GM12801 (cell line): ENCODE results near the gene PRSS16.

Source experiments
- TF ChIP-seq, protein P1 (sequence below): IDR thresholded peaks from one replicate; pipeline ENCODE4 v1.5.1; 2011; ENCODE audit warnings: control low read depth; ENCODE audit not compliant: insufficient read length; ENCODE audit errors: extremely low read depth

The PRSS16 gene

GRCh38 chr6:27281105-27281539 is 33.6 kb downstream of the PRSS16 start:
- TF ChIP-seq, protein P1, sequence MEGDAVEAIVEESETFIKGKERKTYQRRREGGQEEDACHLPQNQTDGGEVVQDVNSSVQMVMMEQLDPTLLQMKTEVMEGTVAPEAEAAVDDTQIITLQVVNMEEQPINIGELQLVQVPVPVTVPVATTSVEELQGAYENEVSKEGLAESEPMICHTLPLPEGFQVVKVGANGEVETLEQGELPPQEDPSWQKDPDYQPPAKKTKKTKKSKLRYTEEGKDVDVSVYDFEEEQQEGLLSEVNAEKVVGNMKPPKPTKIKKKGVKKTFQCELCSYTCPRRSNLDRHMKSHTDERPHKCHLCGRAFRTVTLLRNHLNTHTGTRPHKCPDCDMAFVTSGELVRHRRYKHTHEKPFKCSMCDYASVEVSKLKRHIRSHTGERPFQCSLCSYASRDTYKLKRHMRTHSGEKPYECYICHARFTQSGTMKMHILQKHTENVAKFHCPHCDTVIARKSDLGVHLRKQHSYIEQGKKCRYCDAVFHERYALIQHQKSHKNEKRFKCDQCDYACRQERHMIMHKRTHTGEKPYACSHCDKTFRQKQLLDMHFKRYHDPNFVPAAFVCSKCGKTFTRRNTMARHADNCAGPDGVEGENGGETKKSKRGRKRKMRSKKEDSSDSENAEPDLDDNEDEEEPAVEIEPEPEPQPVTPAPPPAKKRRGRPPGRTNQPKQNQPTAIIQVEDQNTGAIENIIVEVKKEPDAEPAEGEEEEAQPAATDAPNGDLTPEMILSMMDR: no peak

DNA sequence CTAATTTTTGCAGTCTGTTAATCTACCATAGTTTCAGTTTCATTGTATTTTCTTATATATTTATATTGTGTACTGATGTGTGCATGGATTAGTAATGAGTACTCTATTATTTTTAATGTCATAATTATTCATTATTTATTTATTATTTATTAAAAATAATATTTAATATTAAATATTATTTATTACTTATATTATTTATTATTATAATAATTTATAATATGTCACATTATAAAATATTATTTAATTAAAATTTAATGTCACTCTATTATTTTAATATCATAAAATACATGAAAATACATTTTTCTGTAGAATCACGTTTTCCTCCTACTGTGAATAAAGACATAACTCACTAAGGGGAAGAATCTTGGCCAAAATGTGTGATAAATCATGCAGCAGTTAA is 34.1 kb downstream of the PRSS16 start:
- TF ChIP-seq, protein P1: no peak

DNA sequence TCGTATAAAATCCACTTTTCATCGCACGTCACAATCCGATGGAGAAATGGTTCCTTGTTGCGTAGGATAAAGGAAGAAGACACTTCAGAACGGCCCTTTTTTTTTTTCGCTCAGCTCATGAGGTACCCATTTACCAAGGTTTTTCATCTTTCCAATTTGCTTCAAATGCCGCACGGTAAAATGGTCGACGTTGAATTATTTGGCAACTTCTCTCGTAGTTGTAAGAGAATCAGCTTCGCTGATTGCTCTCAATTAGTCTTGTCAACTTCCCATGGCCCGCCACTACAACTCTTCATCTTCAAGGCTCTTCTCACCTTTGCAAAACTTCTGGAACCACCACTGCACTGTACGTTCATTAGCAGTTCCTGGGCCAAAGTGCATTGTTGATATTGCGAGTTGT is 35.8 kb downstream of the PRSS16 start:
- TF ChIP-seq, protein P1: no peak

DNA sequence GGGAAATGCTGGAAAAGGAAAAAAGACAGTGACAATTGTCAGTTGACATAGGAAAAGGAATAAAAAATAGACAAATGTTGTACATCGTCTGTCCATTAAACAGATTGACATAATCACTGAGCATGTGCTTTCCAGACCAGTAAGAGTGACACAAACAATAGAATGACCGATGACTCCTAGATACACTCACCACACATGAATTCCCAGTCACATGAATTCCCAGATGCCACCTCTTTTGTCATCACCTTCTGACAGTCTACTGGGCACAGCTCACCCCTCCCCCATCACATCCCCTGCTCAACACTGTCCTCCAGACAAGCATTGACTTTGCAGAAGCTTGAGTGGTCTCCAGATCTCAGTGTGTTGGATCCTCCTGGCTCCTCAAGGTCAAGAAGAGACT is 38.6 kb downstream of the PRSS16 start:
- TF ChIP-seq, protein P1: no peak

- TF ChIP-seq, protein P1: no peak
These were observed 40.2 kb downstream of the PRSS16 start for GRCh38 chr6:27287751-27288135.

GRCh38 chr6:27288136-27289044 is 40.9 kb downstream of the PRSS16 start:
- TF ChIP-seq, protein P1: no peak

DNA sequence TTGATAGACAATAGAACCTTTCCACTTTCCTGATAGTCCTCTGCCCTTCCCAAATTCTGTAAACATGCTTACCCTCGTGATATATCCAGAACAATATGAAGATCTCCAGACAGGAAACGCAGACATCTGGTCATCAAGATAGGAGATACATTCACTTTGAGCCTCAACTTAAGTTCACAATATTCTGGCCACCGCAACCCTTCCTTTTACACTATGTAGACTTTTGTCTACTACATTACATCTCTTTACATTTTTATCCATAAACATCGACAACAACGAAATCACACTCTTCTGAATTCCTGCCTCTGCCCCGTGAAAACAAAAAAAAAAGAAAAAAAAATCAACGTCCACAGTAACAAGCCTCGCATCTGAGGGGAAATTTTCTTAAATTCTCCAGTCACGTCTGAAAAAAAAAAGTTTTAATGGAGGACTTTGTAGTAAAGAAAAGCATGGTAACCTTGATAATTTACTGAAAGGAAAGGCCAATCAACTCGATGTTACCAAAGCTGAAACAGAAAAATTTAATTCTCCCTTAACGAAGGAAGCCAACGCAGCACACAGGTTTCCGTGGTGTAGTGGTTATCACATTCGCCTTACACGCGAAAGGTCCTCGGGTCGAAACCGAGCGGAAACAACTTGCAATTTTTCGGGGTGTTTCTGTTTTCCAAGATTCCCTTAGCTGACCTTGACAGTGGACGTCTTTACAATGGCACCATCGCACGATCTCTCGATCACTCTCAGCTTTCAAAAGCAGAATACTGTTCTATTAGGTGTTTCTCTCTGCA is 42.8 kb downstream of the PRSS16 start:
- TF ChIP-seq, protein P1: no peak
